ENCODE data around the gene RPGR. TPM values are rescaled to one million over a fixed set of nuclear protein-coding genes. Genes with fewer than 3 reads are reported as not detected.

The RPGR gene
- total and polyA plus RNA-seq, 2 experiments from 2014 or later = 7.4 to 36.3 TPM

GRCh38 chrX:38374431-38374830 is 47.1 kb upstream of the RPGR start:
- Histone ChIP-seq H3K79me2 (replicated peaks; ENCODE audit: insufficient read depth) (no peaks in the 10 kb centered on the region), H3K27me3 (ENCODE audit: insufficient read depth) (no peaks in the 10 kb centered on the region), H3K27ac (ENCODE audit: low read depth) (no peak overlapping the region), H3K4me3 (no peak overlapping the region), H3K9me2 (ENCODE audit: insufficient read depth) (no peaks in the 10 kb centered on the region), H2AFZ (no peak overlapping the region), H4K20me1 (replicated peaks; ENCODE audit: insufficient read depth) (no peaks in the 10 kb centered on the region), H3F3A (replicated peaks; ENCODE audit: low read depth) (no peaks in the 10 kb centered on the region), H3K36me3 (ENCODE audit: insufficient read depth) (no peaks in the 10 kb centered on the region), H3K4me1 (ENCODE audit: insufficient read depth) (no peaks in the 10 kb centered on the region), H3K4me2 (no peak overlapping the region)
- DNase-seq (ENCODE audit: low spot score) = no peak
- Mint-ChIP-seq H3K4me1 (no peaks in the 10 kb centered on the region), H3K9me3 (no peaks in the 10 kb centered on the region), H3K27ac (no peak overlapping the region), H3K4me3 (no peak overlapping the region), H3K27me3 (ENCODE audit: insufficient read depth, low read depth, poor library complexity) (no peaks in the 10 kb centered on the region), H3K36me3 (ENCODE audit: low read depth) (no peaks in the 10 kb centered on the region)
- TF ChIP-seq CREB1 (CRISPR knock-in tag; IDR thresholded peaks at IDR 0.05; ENCODE audit: low read depth) (no peak), EZH2 (IDR thresholded peaks at IDR 0.05; ENCODE audit: low read depth, unreplicated experiment) (no peak), NANOG (IDR thresholded peaks at IDR 0.05; ENCODE audit: borderline replicate concordance) (no peak), ETS1 (IDR thresholded peaks at IDR 0.05) (no peak), ZNF114 (CRISPR knock-in tag; IDR thresholded peaks at IDR 0.05) (no peak), REST (IDR thresholded peaks at IDR 0.05; ENCODE audit: unreplicated experiment) (no peak), ZNF462 (CRISPR knock-in tag; IDR thresholded peaks at IDR 0.05) (no peak)
- ATAC-seq = no peak
